A549 (cell line): Measurements from ENCODE around the gene CDC42EP1. TPM values are rescaled to one million over a fixed set of nuclear protein-coding genes. Genes with fewer than 3 reads are reported as not detected.

Experiments used
- ATAC-seq, 2 experiments: fragments of 200-7000 bp in 1 of 2; fragments of >200 bp in 1 of 2; cut with Nextera tagmentation in 1 of 2; cut with Tn5 transposase in 1 of 2; 3 replicates each; pipeline versions ENCODE4 v1.8.0 to v1.9.1; 2018 to 2020; ENCODE audit warnings: mild to moderate bottlenecking in 1 of 2, moderate library complexity in 1 of 2
- CTCF ChIA-PET: fragments of 300-600 bp; sonication (Branson Sonifier 250); formaldehyde crosslinking; extraction: SDS; loops from one replicate; lab custom pipeline; 2021; ENCODE audit warnings: antibody characterized with exemption, inconsistent platforms; lab: Yijun Ruan, JAX
- POLR2A ChIA-PET: fragments of 350-600 bp; formaldehyde crosslinking; extraction: SDS; loops from one replicate; lab custom pipeline; 2021; ENCODE audit warnings: antibody characterized with exemption, inconsistent platforms; lab: Yijun Ruan, JAX
- DNase-seq, 2 experiments: peaks; one replicate each; pipeline versions ENCODE4 v3.0.0 to v3.0.0-alpha.2; 2011 to 2016; ENCODE audit warnings: low read depth in 1 of 2, low spot score in 1 of 2
- FAIRE-seq: peaks from 2 replicates; lab custom pipeline; 2011; peaks lifted over from hg19 to GRCh38; lab: Jason Lieb, UNC
- H3K27ac ChIP-seq, 2 experiments: fragments of >200 bp; sonication (Bioruptor Twin); formaldehyde crosslinking; 3 replicates each; pipeline ENCODE4 v1.5.1; 2016 to 2017
- H3K4me1 ChIP-seq: fragments of >200 bp; sonication (Bioruptor Twin); formaldehyde crosslinking; 3 replicates; pipeline ENCODE4 v1.6.1; 2016
- H3K4me2 ChIP-seq: fragments of >200 bp; sonication (Bioruptor Twin); formaldehyde crosslinking; 3 replicates; pipeline ENCODE4 v1.6.1; 2016
- H3K4me3 ChIP-seq: fragments of >200 bp; sonication (Bioruptor Twin); formaldehyde crosslinking; 3 replicates; pipeline ENCODE4 v1.5.1; 2016
- H3K9me3 ChIP-seq: fragments of >200 bp; sonication (Bioruptor Twin); formaldehyde crosslinking; 3 replicates; pipeline ENCODE4 v1.6.1; 2016
- CBX2 ChIP-seq: fragments of 200-600 bp; sonication (generic); IDR thresholded peaks from 2 replicates; pipeline ENCODE4 v1.6.1; 2016; ENCODE audit warnings: low read depth, mild to moderate bottlenecking, borderline replicate concordance
- CBX8 ChIP-seq: fragments of 200-600 bp; sonication (generic); IDR thresholded peaks from 2 replicates; pipeline ENCODE4 v1.6.1; 2016
- CEBPB ChIP-seq, 2 experiments: fragments of >200 bp in 1 of 2; sonication (Bioruptor Twin) in 1 of 2; formaldehyde crosslinking in 1 of 2; IDR thresholded peaks; 2 replicates each; pipeline ENCODE4 v1.6.1; 2012 to 2016
- CHD2 ChIP-seq: fragments of 150-350 bp; IDR thresholded peaks from 2 replicates; pipeline ENCODE4 v1.6.1; 2014; ENCODE audit warnings: low read length; ENCODE audit not compliant: partially characterized antibody
- EHF ChIP-seq: fragments of 250-450 bp; sonication (Bioruptor Pico); IDR thresholded peaks from 2 replicates; pipeline ENCODE4 v1.5.0; 2020; ENCODE audit warnings: mild to moderate bottlenecking
- ELK1 ChIP-seq: fragments of 150-350 bp; IDR thresholded peaks from 2 replicates; pipeline ENCODE4 v1.6.1; 2014; ENCODE audit warnings: low read depth, mild to moderate bottlenecking, low read length
- EP300 ChIP-seq, 2 experiments: fragments of >200 bp; sonication (Bioruptor Twin); formaldehyde crosslinking; IDR thresholded peaks; 2 replicates in 1 of 2; 3 replicates in 1 of 2; pipeline ENCODE4 v1.6.1; 2016 to 2017
- ESRRA ChIP-seq: fragments of 150-350 bp; IDR thresholded peaks from 2 replicates; pipeline ENCODE4 v1.6.1; 2014; ENCODE audit warnings: mild to moderate bottlenecking, low read length, borderline replicate concordance
- FOSB ChIP-seq: fragments of 250-450 bp; sonication (Bioruptor Pico); IDR thresholded peaks from 2 replicates; pipeline ENCODE4 v1.5.0; 2020; ENCODE audit warnings: mild to moderate bottlenecking, moderate library complexity
- FOSL2 ChIP-seq, 2 experiments: fragments of 450-650 bp in 1 of 2; fragments of >200 bp in 1 of 2; sonication (Bioruptor Twin) in 1 of 2; formaldehyde crosslinking; IDR thresholded peaks; 2 replicates each; pipeline versions ENCODE4 v1.5.0 to v1.6.1; 2016 to 2020; ENCODE audit warnings: mild to moderate bottlenecking in 1 of 2, moderate library complexity in 1 of 2
- GATA3 ChIP-seq: IDR thresholded peaks from 2 replicates; pipeline ENCODE4 v1.6.1; 2012; ENCODE audit warnings: borderline replicate concordance
- HOXB13 ChIP-seq: fragments of 250-450 bp; sonication (Bioruptor Pico); IDR thresholded peaks from 2 replicates; pipeline ENCODE4 v1.5.0; 2020; ENCODE audit warnings: low read depth, mild to moderate bottlenecking, moderate library complexity
- HOXB5 ChIP-seq: fragments of 250-450 bp; sonication (Bioruptor Pico); IDR thresholded peaks from 2 replicates; pipeline ENCODE4 v1.5.0; 2020; ENCODE audit warnings: mild to moderate bottlenecking, moderate library complexity
- KDM5A ChIP-seq: fragments of 200-600 bp; sonication (generic); IDR thresholded peaks from 2 replicates; pipeline ENCODE4 v1.6.1; 2016; ENCODE audit warnings: antibody characterized with exemption, mild to moderate bottlenecking
- MAX ChIP-seq: IDR thresholded peaks from 2 replicates; pipeline ENCODE4 v1.6.1; 2012
- MYC ChIP-seq: IDR thresholded peaks from 2 replicates; pipeline ENCODE4 v1.6.1; 2012; ENCODE audit warnings: mild to moderate bottlenecking, inconsistent platforms, low read length, improper control_type of control experiment, borderline replicate concordance
- NFE2L2 ChIP-seq: fragments of 150-350 bp; conservative IDR thresholded peaks from 2 replicates; pipeline ENCODE4 v1.6.1; 2014; ENCODE audit warnings: low read length
- NPAS2 ChIP-seq: fragments of 250-450 bp; sonication (Bioruptor Pico); IDR thresholded peaks from 2 replicates; pipeline ENCODE4 v1.8.0; 2022; ENCODE audit warnings: mild to moderate bottlenecking, moderate library complexity, borderline replicate concordance
- RAD21 ChIP-seq, 2 experiments: fragments of >200 bp in 1 of 2; sonication (Bioruptor Twin) in 1 of 2; formaldehyde crosslinking in 1 of 2; IDR thresholded peaks in 1 of 2; conservative IDR thresholded peaks in 1 of 2; 2 replicates in 1 of 2; 3 replicates in 1 of 2; pipeline ENCODE4 v1.6.1; 2012 to 2018; ENCODE audit warnings: inconsistent platforms in 1 of 2
- SMC3 ChIP-seq: fragments of >200 bp; sonication (Bioruptor Twin); formaldehyde crosslinking; IDR thresholded peaks from 3 replicates; pipeline ENCODE4 v1.6.1; 2018; ENCODE audit warnings: inconsistent platforms
- SREBF2 ChIP-seq: fragments of 450-650 bp; IDR thresholded peaks from 2 replicates; pipeline ENCODE4 v1.6.1; 2014; ENCODE audit warnings: mild to moderate bottlenecking, moderate library complexity
- TP53 ChIP-seq: fragments of 250-450 bp; sonication (Bioruptor Pico); IDR thresholded peaks from 2 replicates; pipeline ENCODE4 v1.5.0; 2021; ENCODE audit warnings: mild to moderate bottlenecking, moderate library complexity
- ZC3H11A ChIP-seq: fragments of 450-650 bp; IDR thresholded peaks from 2 replicates; pipeline ENCODE4 v1.6.1; 2014; ENCODE audit warnings: antibody characterized with exemption, mild to moderate bottlenecking
- ZFP36 ChIP-seq: fragments of 450-650 bp; IDR thresholded peaks from 2 replicates; pipeline ENCODE4 v1.6.1; 2014; ENCODE audit warnings: borderline replicate concordance; ENCODE audit not compliant: partially characterized antibody
- ZNF302 ChIP-seq: fragments of 250-450 bp; sonication (Bioruptor Pico); IDR thresholded peaks from 2 replicates; pipeline ENCODE4 v1.9.0; 2021; ENCODE audit warnings: inconsistent platforms, mild to moderate bottlenecking, moderate library complexity
- WGBS: methylation state at CpG from one replicate; pipeline ENCODE4 v1.1.6; 2017; ENCODE audit errors: missing lambda C conversion rate; 5-methylcytosine and 5-hydroxymethylcytosine counted together
- polyA plus RNA-seq, 4 experiments: library from polyadenylated mRNA; depleted of rRNA in 3 of 4; stranded (reverse); fragments of >200 nt; fragmentation: RNase III in 1 of 4; extraction: RNeasy Plus Mini Kit Qiagen cat#74134 plus additional on column Dnase treatment in 1 of 4; gene quantifications; 2 replicates in 3 of 4; 3 replicates in 1 of 4; pipeline ENCODE4 v1.2.3, GENCODE V29; 2011 to 2017
- TF ChIP-seq, protein P1 (sequence below): fragments of 250-450 bp; sonication (Bioruptor Pico); IDR thresholded peaks from 2 replicates; pipeline ENCODE4 v1.5.0; 2021; ENCODE audit warnings: mild to moderate bottlenecking, moderate library complexity, borderline replicate concordance
- TF ChIP-seq, protein P2 (sequence below): IDR thresholded peaks from 2 replicates; pipeline ENCODE4 v1.6.1; 2012

Gene CDC42EP1
- polyA plus RNA-seq, 2 of the 4 experiments (the other 2 are of a cell fraction) = 16.0 to 20.2 TPM

DNA sequence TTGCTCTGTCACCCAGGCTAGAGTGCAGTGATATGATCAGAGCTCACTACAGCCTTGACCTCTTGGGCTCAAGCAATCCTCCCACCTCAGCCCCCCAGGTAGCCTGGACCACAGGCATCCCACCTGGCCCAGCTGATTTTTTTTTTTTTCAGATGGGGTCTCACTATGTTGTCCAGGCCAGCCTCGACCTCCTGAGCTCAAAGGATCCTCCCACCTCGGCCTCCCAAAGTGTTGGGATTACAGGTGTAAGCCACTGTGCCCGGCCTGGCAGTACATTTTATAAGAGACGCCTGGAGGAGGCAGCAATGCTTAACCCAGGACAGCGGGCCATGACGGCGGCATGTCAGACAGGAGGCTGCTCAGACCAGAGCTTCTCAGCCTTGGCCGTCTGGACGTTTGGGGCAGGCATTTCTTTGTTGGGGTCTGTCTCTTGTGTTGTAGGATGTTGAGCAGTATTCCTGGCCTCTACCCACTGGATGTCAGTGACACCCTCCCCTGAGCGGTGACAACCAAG lies 15.3 kb downstream of the CDC42EP1 start:
- Histone ChIP-seq H3K4me3 (no peak overlapping the region), H3K4me2 (no peak overlapping the region), H3K4me1 (peaks cover 13% of the 10 kb centered on the region), H3K27ac (no peak overlapping the region), H3K9me3 (no peaks in the 10 kb centered on the region)
- ATAC-seq (no peak), DNase-seq (no peak), FAIRE-seq (no peak)
- TF ChIP-seq MAX (no peak), HOXB13 (no peak), ESRRA (no peak), TP53 (CRISPR knock-in tag) (no peak), CBX8 (no peak)
- TF ChIP-seq, protein P1, sequence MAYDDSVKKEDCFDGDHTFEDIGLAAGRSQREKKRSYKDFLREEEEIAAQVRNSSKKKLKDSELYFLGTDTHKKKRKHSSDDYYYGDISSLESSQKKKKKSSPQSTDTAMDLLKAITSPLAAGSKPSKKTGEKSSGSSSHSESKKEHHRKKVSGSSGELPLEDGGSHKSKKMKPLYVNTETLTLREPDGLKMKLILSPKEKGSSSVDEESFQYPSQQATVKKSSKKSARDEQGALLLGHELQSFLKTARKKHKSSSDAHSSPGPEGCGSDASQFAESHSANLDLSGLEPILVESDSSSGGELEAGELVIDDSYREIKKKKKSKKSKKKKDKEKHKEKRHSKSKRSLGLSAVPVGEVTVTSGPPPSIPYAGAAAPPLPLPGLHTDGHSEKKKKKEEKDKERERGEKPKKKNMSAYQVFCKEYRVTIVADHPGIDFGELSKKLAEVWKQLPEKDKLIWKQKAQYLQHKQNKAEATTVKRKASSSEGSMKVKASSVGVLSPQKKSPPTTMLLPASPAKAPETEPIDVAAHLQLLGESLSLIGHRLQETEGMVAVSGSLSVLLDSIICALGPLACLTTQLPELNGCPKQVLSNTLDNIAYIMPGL (CRISPR knock-in tag) = no peak
- POLR2A ChIA-PET = no interaction called here
- CTCF ChIA-PET = interaction anchor here (0.9 to 17.8 kb wide), 7 partner anchors 3 to 37 kb away, joined by 3 to 187 read pairs (median 12); partner anchors contain the start of genes CDC42EP1 and LGALS2
- WGBS = 87% methylated on average over 8 of the region's 10 CpGs

DNA sequence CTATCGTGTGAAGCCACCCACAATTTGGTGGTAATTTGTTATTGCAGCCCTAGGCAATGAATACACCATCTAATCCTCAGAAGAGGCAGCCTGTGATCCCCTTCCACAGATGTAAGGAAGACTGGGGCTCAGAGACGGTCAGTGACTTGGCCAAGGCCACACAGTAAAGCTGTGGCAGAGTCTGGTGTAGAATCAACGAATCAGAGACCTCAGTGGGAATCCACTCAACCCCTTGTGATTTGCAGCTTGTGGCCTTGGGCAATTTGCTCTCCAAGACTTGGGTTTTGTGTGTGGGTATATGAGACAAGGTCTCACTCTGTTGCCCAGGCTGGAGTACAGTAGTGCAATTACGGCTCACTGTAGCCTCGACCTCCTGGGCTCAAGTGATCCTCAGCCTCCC lies 17.7 kb downstream of the CDC42EP1 start:
- CTCF ChIA-PET = interaction anchor here (1.4 to 17.8 kb wide), 3 partner anchors 11 to 38 kb away, joined by 3 to 187 read pairs (median 9); partner anchors contain the start of gene CDC42EP1
- POLR2A ChIA-PET = interaction anchor here (2.9 kb wide), 1 partner anchor 14 kb away, joined by 8 read pairs; no protein-coding TSS in a partner anchor
- no peak for FAIRE-seq
- no peak for DNase-seq
- Histone ChIP-seq H3K4me1 (peaks cover 7% of the 10 kb centered on the region; the same call in 2 of the 3 replicates), H3K4me2 (no peak overlapping the region), H3K9me3 (no peaks in the 10 kb centered on the region), H3K27ac (no peak overlapping the region), H3K4me3 (no peak overlapping the region)
- TF ChIP-seq CEBPB (IDR thresholded peaks at IDR 0.05) = no peak
- TF ChIP-seq KDM5A = no peak
- TF ChIP-seq ZFP36 = peak; percentile 14
- no peak for ATAC-seq
- 83% methylated on average over 5 of the region's 5 CpGs for WGBS

DNA sequence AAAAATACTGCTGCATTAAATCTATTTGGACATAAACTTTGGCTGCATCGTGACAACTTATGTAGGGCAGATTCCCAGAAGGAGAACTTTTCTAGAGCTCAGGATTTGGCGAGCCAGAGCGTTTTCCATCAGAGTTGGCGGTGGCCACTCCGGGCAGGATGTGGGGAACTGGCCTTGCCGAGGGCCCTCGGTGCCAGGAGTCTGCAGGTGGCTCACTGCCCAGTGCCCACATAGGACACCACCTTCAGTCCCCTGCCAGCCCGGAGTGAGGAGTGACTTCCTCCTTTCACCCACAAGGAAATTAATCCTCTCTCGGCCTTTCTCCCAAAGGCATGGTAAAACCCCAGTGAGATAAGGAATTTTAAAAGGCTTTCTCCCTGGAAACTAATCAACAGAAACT lies 21.2 kb downstream of the CDC42EP1 start:
- Histone ChIP-seq H3K4me2 (no peak overlapping the region), H3K4me1 (peaks cover 7% of the 10 kb centered on the region; the same call in 2 of the 3 replicates), H3K27ac (no peak overlapping the region), H3K4me3 (no peak overlapping the region), H3K9me3 (no peaks in the 10 kb centered on the region)
- TF ChIP-seq SREBF2 (no peak), MYC (no peak), KDM5A (no peak), ZNF302 (CRISPR knock-in tag) (no peak), CBX2 (no peak), ZFP36 (no peak), SMC3 (no peak), FOSL2 (IDR thresholded peaks at IDR 0.05) (no peak), FOSL2 (CRISPR knock-in tag; IDR thresholded peaks at IDR 0.05) (no peak), HOXB13 (no peak), GATA3 (no peak), EP300 (IDR thresholded peaks at IDR 0.05) (no peak)
- no peak for FAIRE-seq
- POLR2A ChIA-PET = no interaction called here
- 57% methylated on average over 9 of the region's 9 CpGs for WGBS
- no peak for DNase-seq
- no peak for ATAC-seq
- CTCF ChIA-PET = interaction anchor here (3.9 to 17.8 kb wide), 2 partner anchors 11 to 14 kb away, joined by 19 to 187 read pairs; partner anchors contain the start of gene CDC42EP1

DNA sequence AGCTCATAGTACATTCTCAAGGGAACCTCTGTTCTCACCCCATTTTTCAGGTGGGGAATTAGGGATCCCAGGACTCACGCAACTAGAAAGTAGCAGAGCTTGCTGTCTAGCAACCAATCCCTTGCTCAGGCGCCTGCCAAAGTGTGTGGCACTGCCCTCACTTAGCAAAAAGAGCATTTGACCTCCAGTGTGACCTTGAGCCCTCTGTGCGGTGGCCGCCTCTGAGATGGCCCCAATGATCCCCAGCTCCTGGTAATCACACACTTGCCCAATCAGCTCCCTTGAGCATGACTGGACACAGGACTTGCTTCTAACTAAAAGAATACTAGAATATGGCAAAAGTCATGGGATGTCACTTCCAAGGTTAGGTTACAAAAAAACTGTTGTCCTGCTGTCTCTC lies 22.2 kb downstream of the CDC42EP1 start:
- TF ChIP-seq NPAS2 (CRISPR knock-in tag) (no peak), ZC3H11A (no peak), ELK1 (no peak), NFE2L2 (no peak), FOSL2 (IDR thresholded peaks at IDR 0.05) (no peak), FOSL2 (CRISPR knock-in tag; IDR thresholded peaks at IDR 0.05) (no peak), EHF (CRISPR knock-in tag) (no peak), FOSB (no peak), SMC3 (no peak), HOXB5 (CRISPR knock-in tag) (no peak), CHD2 (no peak), RAD21 (conservative IDR thresholded peaks at IDR 0.05 in 1 of 2, IDR thresholded peaks at IDR 0.05 in 1 of 2) (no peak)
- TF ChIP-seq, protein P2, sequence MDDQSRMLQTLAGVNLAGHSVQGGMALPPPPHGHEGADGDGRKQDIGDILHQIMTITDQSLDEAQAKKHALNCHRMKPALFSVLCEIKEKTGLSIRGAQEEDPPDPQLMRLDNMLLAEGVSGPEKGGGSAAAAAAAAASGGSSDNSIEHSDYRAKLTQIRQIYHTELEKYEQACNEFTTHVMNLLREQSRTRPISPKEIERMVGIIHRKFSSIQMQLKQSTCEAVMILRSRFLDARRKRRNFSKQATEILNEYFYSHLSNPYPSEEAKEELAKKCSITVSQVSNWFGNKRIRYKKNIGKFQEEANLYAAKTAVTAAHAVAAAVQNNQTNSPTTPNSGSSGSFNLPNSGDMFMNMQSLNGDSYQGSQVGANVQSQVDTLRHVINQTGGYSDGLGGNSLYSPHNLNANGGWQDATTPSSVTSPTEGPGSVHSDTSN = no peak
- FAIRE-seq (no peak), DNase-seq (no peak), ATAC-seq (no peak)
- ChIA-PET POLR2A (no interaction called here), CTCF (interaction anchor here (0.7 to 17.8 kb wide), 4 partner anchors 10 to 43 kb away, joined by 3 to 187 read pairs (median 12); partner anchors contain the start of gene CDC42EP1)
- 90% methylated on average over 4 of the region's 4 CpGs for WGBS
- H3K4me3 ChIP-seq = no peak overlapping the region
- no peak overlapping the region for H3K27ac ChIP-seq
- H3K4me1 ChIP-seq = peaks cover 7% of the 10 kb centered on the region; the same call in 2 of the 3 replicates
- H3K9me3 ChIP-seq = no peaks in the 10 kb centered on the region
- no peak overlapping the region for H3K4me2 ChIP-seq
